T-cell (primary cell): ENCODE data around the gene LRRC75B. TPM values are rescaled to one million over a fixed set of nuclear protein-coding genes. Genes with fewer than 3 reads are reported as not detected.
A peak's percentile ranks its signal among the peaks of the same experiment; 100 is the strongest.

Experiments used
- ATAC-seq, 4 experiments: fragments of 200-7000 bp in 3 of 4; fragments of 150-1000 bp in 1 of 4; cut with Tn5 transposase; replicated peaks in 1 of 4; 1 replicate in 3 of 4; 2 replicates in 1 of 4; pipeline ENCODE4 v1.10.0; 2021; ENCODE audit warnings: moderate library complexity in 3 of 4, mild to moderate bottlenecking in 2 of 4, moderate number of reproducible peaks in 1 of 4
- CTCF ChIA-PET, 2 donors: fragments of 300-600 bp; sonication (Branson Sonifier 250); formaldehyde crosslinking; loops; one replicate each; lab custom pipeline; 2022; ENCODE audit warnings: antibody characterized with exemption in 2 of 2; lab: Charles Lee
- POLR2A ChIA-PET, 2 donors: fragments of 300-600 bp; sonication (Branson Sonifier 250); formaldehyde crosslinking; loops; one replicate each; lab custom pipeline; 2022; ENCODE audit warnings: antibody characterized with exemption in 2 of 2; lab: Charles Lee
- DNase-seq, 35 experiments: peaks; one replicate each; pipeline versions ENCODE4 v3.0.0 to v3.0.0-alpha.2; 2013 to 2023
- H3K27ac ChIP-seq: one replicate; pipeline ENCODE4 v1.5.1; 2013; ENCODE audit warnings: low read length
- H3K27me3 ChIP-seq, 2 experiments: replicated peaks in 1 of 2; 1 replicate in 1 of 2; 2 replicates in 1 of 2; pipeline versions ENCODE4 v1.6.1 to v1.7.0; 2013; ENCODE audit warnings: low read length in 1 of 2, mixed read lengths in 1 of 2; ENCODE audit not compliant: control insufficient read depth in 2 of 2, insufficient read depth in 2 of 2; ENCODE audit errors: extremely low read depth in 1 of 2
- H3K36me3 ChIP-seq, 2 donors: 1 replicate in 1 of 2; 2 replicates in 1 of 2; pipeline versions ENCODE4 v1.6.1 to v1.7.0; 2013; ENCODE audit warnings: low read length in 1 of 2; ENCODE audit not compliant: control insufficient read depth in 2 of 2, insufficient read depth in 1 of 2; ENCODE audit errors: extremely low read depth in 1 of 2
- H3K4me1 ChIP-seq, 2 experiments: 1 replicate in 1 of 2; 2 replicates in 1 of 2; pipeline versions ENCODE4 v1.6.1 to v1.7.0; 2013; ENCODE audit warnings: low read length in 2 of 2, mixed read lengths in 1 of 2; ENCODE audit not compliant: insufficient read depth in 2 of 2, control insufficient read depth in 1 of 2; ENCODE audit errors: extremely low read depth in 1 of 2
- H3K4me3 ChIP-seq, 2 donors: 1 replicate in 1 of 2; 2 replicates in 1 of 2; pipeline versions ENCODE4 v1.5.1 to v1.7.0; 2013; ENCODE audit warnings: mild to moderate bottlenecking in 2 of 2, low read length in 1 of 2, moderate library complexity in 1 of 2; ENCODE audit not compliant: control insufficient read depth in 1 of 2; ENCODE audit errors: extremely low read depth in 1 of 2
- H3K9me3 ChIP-seq: 2 replicates; pipeline ENCODE4 v1.7.0; 2013
- H3K27ac Mint-ChIP-seq, 2 donors: one replicate each; pipeline ENCODE4 v1.8.0; 2020 to 2021; ENCODE audit warnings: mild to moderate bottlenecking in 2 of 2, mixed read lengths in 2 of 2
- H3K27me3 Mint-ChIP-seq, 2 donors: one replicate each; pipeline ENCODE4 v1.8.0; 2021 to 2022; ENCODE audit warnings: mixed read lengths in 2 of 2
- H3K36me3 Mint-ChIP-seq: one replicate; pipeline ENCODE4 v1.8.0; 2021; ENCODE audit warnings: mixed read lengths
- H3K4me1 Mint-ChIP-seq, 3 donors: one replicate each; pipeline ENCODE4 v1.8.0; 2020 to 2022; ENCODE audit warnings: mixed read lengths in 3 of 3, mild to moderate bottlenecking in 1 of 3
- H3K4me3 Mint-ChIP-seq, 3 donors: one replicate each; pipeline ENCODE4 v1.8.0; 2020 to 2022; ENCODE audit warnings: mild to moderate bottlenecking in 3 of 3, mixed read lengths in 3 of 3, moderate library complexity in 3 of 3
- H3K9me3 Mint-ChIP-seq, 3 donors: one replicate each; pipeline ENCODE4 v1.8.0; 2020 to 2022; ENCODE audit warnings: mixed read lengths in 3 of 3
- WGBS: methylation state at CpG from one replicate; pipeline ENCODE4 v1.1.5; 2013; ENCODE audit warnings: missing lambda C conversion rate; ENCODE audit not compliant: insufficient coverage; 5-methylcytosine and 5-hydroxymethylcytosine counted together
- total RNA-seq, 35 experiments: library from RNA in 6 of 35; stranded (reverse) in 6 of 35; fragments of 120-200 nt in 1 of 35; gene quantifications; one replicate each; pipeline versions ENCODE4 v1.2.1 to v1.2.4 and lab custom pipeline; 2013 to 2026

LRRC75B gene
- total RNA-seq, 5 donors from 2014 or later (not counting 1 experiment from before 2014, with no cell fraction given): 0.47 to 0.72 (median 0.54) TPM; not detected in 2

DNA sequence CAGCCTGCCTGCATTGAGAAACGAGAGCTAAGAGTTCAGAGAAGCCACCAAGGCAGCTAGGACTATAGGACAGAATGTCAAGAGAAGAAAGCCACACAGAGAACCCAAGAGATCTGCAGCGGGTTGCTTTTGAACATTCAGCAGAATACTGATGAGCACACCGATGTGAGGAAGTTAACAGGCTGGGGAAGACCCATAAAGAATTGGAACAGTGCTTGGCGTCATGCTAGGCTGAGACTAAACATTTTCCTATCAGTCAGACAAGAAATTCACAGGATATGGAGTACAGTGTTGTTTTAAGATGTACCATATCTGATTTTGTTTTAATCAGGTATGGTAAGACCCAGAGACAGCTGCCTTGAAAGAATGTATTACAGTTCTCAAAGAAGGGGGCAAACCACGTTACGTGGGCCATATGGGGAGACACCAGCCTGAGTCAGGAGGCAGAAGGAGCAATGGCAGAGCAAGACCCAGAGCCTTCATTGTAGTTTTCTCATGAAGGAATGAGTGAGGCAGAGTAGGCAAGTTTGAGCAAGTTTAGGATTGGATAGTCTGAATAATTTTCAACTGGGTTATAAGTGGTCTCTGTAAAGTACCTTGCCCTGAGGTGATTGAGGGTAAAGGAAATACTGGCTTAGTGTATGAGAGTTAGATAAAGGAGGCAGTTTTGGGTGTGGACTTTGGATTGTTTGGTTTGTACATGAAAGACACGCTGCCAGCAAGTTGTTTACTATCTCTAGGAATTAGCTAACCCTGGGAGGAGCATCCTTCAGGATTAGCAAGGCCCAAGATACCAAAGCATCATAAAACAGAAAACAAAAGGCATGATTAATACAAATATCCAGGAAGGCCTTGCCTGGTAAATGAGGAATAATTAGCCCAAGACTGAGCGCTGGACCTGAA is 14.3 kb downstream of the LRRC75B start:
- peak overlapping the region; percentile 57 to 62 for H3K27ac Mint-ChIP-seq
- ATAC-seq (no peak), DNase-seq (no peak)
- H3K4me1 Mint-ChIP-seq: peaks cover 0 to 10% (median 0%) of the 10 kb centered on the region in 3 donors
- WGBS: 75% methylated on average over 3 of the region's 8 CpGs
- H3K4me3 Mint-ChIP-seq: no peak overlapping the region
- Histone ChIP-seq H3K36me3 (peaks cover 0 to 17% of the 10 kb centered on the region in 2 donors), H3K4me3 (no peak overlapping the region), H3K27me3 (no peaks in the 10 kb centered on the region), H3K27ac (no peak overlapping the region), H3K4me1 (no peaks in the 10 kb centered on the region), H3K9me3 (no peaks in the 10 kb centered on the region)
- CTCF ChIA-PET: no interaction called here
- H3K36me3 Mint-ChIP-seq: peaks cover 18% of the 10 kb centered on the region
- H3K27me3 Mint-ChIP-seq: no peaks in the 10 kb centered on the region
- H3K9me3 Mint-ChIP-seq: no peaks in the 10 kb centered on the region
- POLR2A ChIA-PET: no interaction called here

DNA sequence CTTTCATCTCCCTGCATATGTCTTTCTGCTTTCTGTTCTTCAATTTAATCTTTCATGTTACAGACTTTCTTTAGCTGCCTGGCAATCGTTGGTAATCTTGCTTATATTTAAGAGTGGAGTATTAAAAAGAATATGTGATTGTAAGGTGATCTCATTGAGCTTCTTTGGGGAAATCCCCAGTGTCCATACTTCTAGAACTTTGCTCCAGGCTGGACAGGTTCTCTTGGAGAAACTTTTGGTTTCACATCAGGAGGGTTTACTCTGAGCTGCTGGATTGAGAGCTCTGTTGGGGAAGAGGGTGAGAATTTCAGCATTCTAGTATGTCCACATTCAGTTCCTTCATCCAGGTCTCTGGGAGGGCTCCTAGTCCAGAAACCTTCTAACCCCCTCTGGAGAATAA is 16.1 kb downstream of the LRRC75B start:
- peaks cover 0 to 10% (median 0%) of the 10 kb centered on the region in 3 donors for H3K4me1 Mint-ChIP-seq
- peaks cover 32% of the 10 kb centered on the region for H3K36me3 Mint-ChIP-seq
- DNase-seq: no peak
- no CpG with 5 or more reads among the region's 1 CpG for WGBS
- Histone ChIP-seq H3K27me3 (no peaks in the 10 kb centered on the region), H3K36me3 (peaks cover 6 to 35% of the 10 kb centered on the region in 2 donors), H3K4me3 (no peak overlapping the region), H3K27ac (no peak overlapping the region), H3K9me3 (no peaks in the 10 kb centered on the region), H3K4me1 (no peaks in the 10 kb centered on the region)
- peak overlapping the region in 1 of 2 donors; percentile 0 for H3K27ac Mint-ChIP-seq
- H3K27me3 Mint-ChIP-seq: no peaks in the 10 kb centered on the region
- no peak overlapping the region for H3K4me3 Mint-ChIP-seq
- POLR2A ChIA-PET: interaction anchor here in 1 of 2 donors (0.5 kb wide), 1 partner anchor 16 kb away, joined by 5 read pairs; no protein-coding TSS in a partner anchor
- CTCF ChIA-PET: no interaction called here
- no peak for ATAC-seq
- H3K9me3 Mint-ChIP-seq: no peaks in the 10 kb centered on the region

GRCh38 chr22:24571266-24571665 is 21.6 kb downstream of the LRRC75B start:
- Mint-ChIP-seq H3K4me1 (peaks cover 0 to 7% (median 5%) of the 10 kb centered on the region in 3 donors), H3K27ac (no peak overlapping the region), H3K27me3 (no peaks in the 10 kb centered on the region), H3K4me3 (no peak overlapping the region), H3K9me3 (no peaks in the 10 kb centered on the region), H3K36me3 (peaks cover 42% of the 10 kb centered on the region)
- peaks cover 0 to 1% of the 10 kb centered on the region in 2 experiments for H3K4me1 ChIP-seq
- H3K9me3 ChIP-seq: no peaks in the 10 kb centered on the region
- CTCF ChIA-PET: no interaction called here
- no peak overlapping the region for H3K4me3 ChIP-seq
- WGBS: 96% methylated on average over 5 of the region's 7 CpGs
- POLR2A ChIA-PET: no interaction called here
- ATAC-seq (no peak), DNase-seq (no peak)
- peaks cover 6 to 71% of the 10 kb centered on the region in 2 donors for H3K36me3 ChIP-seq
- H3K27me3 ChIP-seq: no peaks in the 10 kb centered on the region
- no peak overlapping the region for H3K27ac ChIP-seq

DNA sequence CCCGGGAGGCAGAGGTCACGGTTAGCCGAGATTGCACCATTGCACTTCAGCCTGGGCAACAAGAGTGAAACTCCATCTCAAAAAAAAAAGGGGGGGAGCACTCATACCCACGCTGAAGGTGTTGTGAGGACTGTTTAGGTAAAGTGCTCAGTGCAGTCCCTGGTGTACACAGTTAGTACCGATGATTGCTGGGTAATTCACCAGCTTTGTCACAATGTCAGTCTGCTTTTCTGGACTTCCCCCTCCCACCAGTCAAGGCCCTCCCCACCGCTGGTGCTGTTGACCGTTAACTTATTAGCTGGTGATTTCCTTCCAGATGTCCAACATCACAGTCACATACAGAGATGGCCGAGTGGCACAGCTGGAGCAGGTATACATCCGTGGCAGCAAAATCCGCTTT is 25.2 kb downstream of the LRRC75B start:
- peaks cover 20 to 72% of the 10 kb centered on the region in 2 donors for H3K36me3 ChIP-seq
- 92% methylated on average over 7 of the region's 10 CpGs for WGBS
- ATAC-seq (no peak), DNase-seq (no peak)
- H3K27me3 ChIP-seq: no peaks in the 10 kb centered on the region
- peaks cover 26% of the 10 kb centered on the region for H3K36me3 Mint-ChIP-seq
- H3K4me1 Mint-ChIP-seq: peaks cover 21 to 36% (median 35%) of the 10 kb centered on the region in 3 donors
- no peaks in the 10 kb centered on the region for H3K27me3 Mint-ChIP-seq
- no peak overlapping the region for H3K27ac ChIP-seq
- CTCF ChIA-PET: no interaction called here
- H3K4me1 ChIP-seq: peaks cover 4 to 22% of the 10 kb centered on the region in 2 experiments
- no peaks in the 10 kb centered on the region for H3K9me3 Mint-ChIP-seq
- H3K4me3 ChIP-seq: no peak overlapping the region
- no peak overlapping the region for H3K4me3 Mint-ChIP-seq
- POLR2A ChIA-PET: interaction anchor here in 1 of 2 donors (0.6 kb wide), 1 partner anchor 1077 kb away, joined by 4 read pairs; no protein-coding TSS in a partner anchor
- H3K9me3 ChIP-seq: no peaks in the 10 kb centered on the region
- H3K27ac Mint-ChIP-seq: no peak overlapping the region

GRCh38 chr22:24566899-24567511 is 25.9 kb downstream of the LRRC75B start:
- H3K27me3 Mint-ChIP-seq: no peaks in the 10 kb centered on the region
- H3K4me1 Mint-ChIP-seq: peaks cover 28 to 39% (median 39%) of the 10 kb centered on the region in 3 donors
- H3K4me3 ChIP-seq: no peak overlapping the region
- ChIA-PET CTCF (no interaction called here), POLR2A (interaction anchor here in 1 of 2 donors (0.6 kb wide), 1 partner anchor 1078 kb away, joined by 4 read pairs; no protein-coding TSS in a partner anchor)
- peaks cover 4 to 26% of the 10 kb centered on the region in 2 experiments for H3K4me1 ChIP-seq
- no peaks in the 10 kb centered on the region for H3K9me3 Mint-ChIP-seq
- no peak for ATAC-seq
- WGBS: 88% methylated on average over 8 of the region's 8 CpGs
- peaks cover 22% of the 10 kb centered on the region for H3K36me3 Mint-ChIP-seq
- no peaks in the 10 kb centered on the region for H3K27me3 ChIP-seq
- no peak overlapping the region for H3K4me3 Mint-ChIP-seq
- H3K36me3 ChIP-seq: peaks cover 17 to 70% of the 10 kb centered on the region in 2 donors
- H3K27ac ChIP-seq: no peak overlapping the region
- no peak overlapping the region for H3K27ac Mint-ChIP-seq
- DNase-seq: no peak
- H3K9me3 ChIP-seq: no peaks in the 10 kb centered on the region

DNA sequence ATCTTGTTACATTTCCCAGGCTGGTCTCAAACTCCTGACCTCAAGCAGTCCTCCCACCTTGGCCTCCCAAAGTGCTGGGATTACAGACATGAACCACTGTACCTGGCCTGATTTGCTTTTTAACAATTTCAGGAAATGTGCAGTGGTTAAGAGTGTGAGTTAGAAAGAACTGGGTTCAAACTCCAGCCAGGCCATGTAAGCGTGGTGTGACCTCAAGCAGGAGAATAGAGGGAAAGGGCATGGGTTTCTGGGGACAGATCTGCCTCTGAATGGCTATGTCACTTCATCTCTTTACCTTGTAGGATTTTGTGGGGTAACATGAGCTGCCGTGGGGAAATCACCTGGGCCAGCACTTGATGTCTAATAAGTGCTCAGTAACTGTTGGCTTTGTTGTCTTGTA is 27.8 kb downstream of the LRRC75B start:
- Histone ChIP-seq H3K27ac (no peak overlapping the region), H3K36me3 (peaks cover 22 to 63% of the 10 kb centered on the region in 2 donors), H3K9me3 (no peaks in the 10 kb centered on the region), H3K4me3 (no peak overlapping the region), H3K4me1 (peaks cover 4 to 36% of the 10 kb centered on the region in 2 experiments), H3K27me3 (no peaks in the 10 kb centered on the region)
- Mint-ChIP-seq H3K27me3 (no peaks in the 10 kb centered on the region), H3K27ac (no peak overlapping the region), H3K4me3 (no peak overlapping the region), H3K4me1 (peaks cover 36 to 48% (median 47%) of the 10 kb centered on the region in 3 donors), H3K36me3 (peaks cover 22% of the 10 kb centered on the region), H3K9me3 (no peaks in the 10 kb centered on the region)
- ChIA-PET POLR2A (no interaction called here), CTCF (no interaction called here)
- no peak for DNase-seq
- ATAC-seq: no peak
- WGBS: 100% methylated on average over 2 of the region's 2 CpGs
